Measurements from ENCODE around the gene IGF2R. TPM values are rescaled to one million over a fixed set of nuclear protein-coding genes. Genes with fewer than 3 reads are reported as not detected.
"Not testable (repeated sequence)": the region's sequence is repeated elsewhere in the genome, so short reads cannot be mapped to it uniquely, and the experiment has no call there.

IGF2R gene
- total RNA-seq, 1 donor from 2014 or later, result 161 TPM

DNA sequence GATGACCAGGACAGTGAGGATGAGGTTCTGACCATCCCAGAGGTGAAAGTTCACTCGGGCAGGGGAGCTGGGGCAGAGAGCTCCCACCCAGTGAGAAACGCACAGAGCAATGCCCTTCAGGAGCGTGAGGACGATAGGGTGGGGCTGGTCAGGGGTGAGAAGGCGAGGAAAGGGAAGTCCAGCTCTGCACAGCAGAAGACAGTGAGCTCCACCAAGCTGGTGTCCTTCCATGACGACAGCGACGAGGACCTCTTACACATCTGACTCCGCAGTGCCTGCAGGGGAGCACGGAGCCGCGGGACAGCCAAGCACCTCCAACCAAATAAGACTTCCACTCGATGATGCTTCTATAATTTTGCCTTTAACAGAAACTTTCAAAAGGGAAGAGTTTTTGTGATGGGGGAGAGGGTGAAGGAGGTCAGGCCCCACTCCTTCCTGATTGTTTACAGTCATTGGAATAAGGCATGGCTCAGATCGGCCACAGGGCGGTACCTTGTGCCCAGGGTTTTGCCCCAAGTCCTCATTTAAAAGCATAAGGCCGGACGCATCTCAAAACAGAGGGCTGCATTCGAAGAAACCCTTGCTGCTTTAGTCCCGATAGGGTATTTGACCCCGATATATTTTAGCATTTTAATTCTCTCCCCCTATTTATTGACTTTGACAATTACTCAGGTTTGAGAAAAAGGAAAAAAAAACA is 136.1 kb downstream of the IGF2R start:
- peaks cover 49 to 56% (median 53%) of the 10 kb centered on the region in 3 donors for H3K36me3 ChIP-seq (ENCODE audit: control insufficient read depth in 3 of 3, insufficient read depth in 3 of 3, low read length in 3 of 3)
- no peaks in the 10 kb centered on the region for H3K9me3 ChIP-seq (ENCODE audit: control insufficient read depth in 3 of 3, low read length in 3 of 3)
- H3K4me3 ChIP-seq (ENCODE audit: low read length in 3 of 3), result no peak overlapping the region

DNA sequence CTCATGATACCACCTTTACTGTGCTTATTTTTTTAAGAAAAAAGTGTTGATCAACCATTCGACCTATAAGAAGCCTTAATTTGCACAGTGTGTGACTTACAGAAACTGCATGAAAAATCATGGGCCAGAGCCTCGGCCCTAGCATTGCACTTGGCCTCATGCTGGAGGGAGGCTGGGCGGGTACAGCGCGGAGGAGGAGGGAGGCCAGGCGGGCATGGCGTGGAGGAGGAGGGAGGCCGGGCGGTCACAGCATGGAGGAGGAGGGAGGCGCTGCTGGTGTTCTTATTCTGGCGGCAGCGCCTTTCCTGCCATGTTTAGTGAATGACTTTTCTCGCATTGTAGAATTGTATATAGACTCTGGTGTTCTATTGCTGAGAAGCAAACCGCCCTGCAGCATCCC is 137.1 kb downstream of the IGF2R start:
- Histone ChIP-seq H3K4me3 (ENCODE audit: low read length in 3 of 3) (no peak overlapping the region), H3K36me3 (ENCODE audit: control insufficient read depth in 3 of 3, insufficient read depth in 3 of 3, low read length in 3 of 3) (peaks cover 49 to 60% (median 53%) of the 10 kb centered on the region in 3 donors), H3K4me1 (ENCODE audit: control insufficient read depth in 3 of 3, insufficient read depth in 3 of 3, low read length in 3 of 3) (peaks cover 0 to 2% (median 0%) of the 10 kb centered on the region in 3 donors), H3K9me3 (ENCODE audit: control insufficient read depth in 3 of 3, low read length in 3 of 3) (no peaks in the 10 kb centered on the region), H3K27ac (ENCODE audit: low read depth, low read length) (no peak overlapping the region), H3K27me3 (ENCODE audit: control insufficient read depth in 3 of 3, insufficient read depth in 3 of 3, low read length in 3 of 3) (no peaks in the 10 kb centered on the region), H3K9ac (ENCODE audit: low read depth in 1 of 3, low read length in 3 of 3) (no peak overlapping the region)

More for the DNA sequence above, 136.1 kb downstream of the IGF2R start:
- no peak overlapping the region for H3K9ac ChIP-seq (ENCODE audit: low read depth in 1 of 3, low read length in 3 of 3)
- H3K27me3 ChIP-seq (ENCODE audit: control insufficient read depth in 3 of 3, insufficient read depth in 3 of 3, low read length in 3 of 3), result no peaks in the 10 kb centered on the region
- H3K4me1 ChIP-seq (ENCODE audit: control insufficient read depth in 3 of 3, insufficient read depth in 3 of 3, low read length in 3 of 3), result peaks cover 0 to 4% (median 0%) of the 10 kb centered on the region in 3 donors
- no peak overlapping the region for H3K27ac ChIP-seq (ENCODE audit: low read depth, low read length)

DNA sequence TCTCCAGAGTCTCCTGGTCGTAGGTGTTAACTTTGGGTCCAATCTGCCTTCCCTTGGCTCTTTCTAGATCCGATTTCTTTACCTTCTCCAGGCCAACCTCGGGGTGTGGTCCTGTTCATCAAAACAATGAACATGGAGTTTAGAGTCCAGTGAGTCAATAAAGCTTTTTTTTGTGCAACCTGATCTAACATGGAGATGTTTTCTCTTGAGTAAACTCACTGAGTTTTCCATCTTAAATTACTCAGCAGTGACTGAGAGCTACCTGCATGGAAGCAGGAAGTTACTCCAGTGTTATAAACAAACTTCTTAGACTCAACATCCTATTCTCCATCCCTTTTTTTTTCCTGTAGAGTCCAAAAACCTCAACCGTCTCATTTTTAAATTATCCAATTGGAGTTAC is 137.8 kb downstream of the IGF2R start:
- Histone ChIP-seq H3K9me3 (ENCODE audit: control insufficient read depth in 3 of 3, low read length in 3 of 3) (no peaks in the 10 kb centered on the region), H3K36me3 (ENCODE audit: control insufficient read depth in 3 of 3, insufficient read depth in 3 of 3, low read length in 3 of 3) (peaks cover 42 to 55% (median 46%) of the 10 kb centered on the region in 3 donors), H3K9ac (ENCODE audit: low read depth in 1 of 3, low read length in 3 of 3) (no peak overlapping the region), H3K4me1 (ENCODE audit: control insufficient read depth in 3 of 3, insufficient read depth in 3 of 3, low read length in 3 of 3) (no peaks in the 10 kb centered on the region), H3K4me3 (ENCODE audit: low read length in 3 of 3) (no peak overlapping the region), H3K27ac (ENCODE audit: low read depth, low read length) (no peak overlapping the region), H3K27me3 (ENCODE audit: control insufficient read depth in 3 of 3, insufficient read depth in 3 of 3, low read length in 3 of 3) (no peaks in the 10 kb centered on the region)

DNA sequence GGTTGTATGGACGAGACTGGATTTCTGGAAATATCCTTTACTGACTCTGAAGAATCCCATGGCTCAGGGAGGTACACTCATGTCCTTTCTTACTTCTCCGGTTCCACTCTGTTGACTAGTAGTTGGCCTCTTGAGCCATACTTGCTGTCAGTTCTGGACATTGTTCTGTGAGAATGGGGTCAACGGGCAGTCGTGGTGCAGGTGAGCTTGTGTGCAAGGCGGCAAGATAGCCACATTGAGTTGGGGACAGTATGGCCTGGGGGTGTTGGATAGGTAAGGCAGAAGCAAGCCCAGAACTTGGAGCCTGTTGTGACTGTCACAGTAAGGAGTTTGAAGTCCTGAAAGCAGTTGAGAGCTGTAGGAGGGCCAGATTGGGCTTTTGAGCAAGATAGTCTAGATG is 139.2 kb downstream of the IGF2R start:
- Histone ChIP-seq H3K36me3 (ENCODE audit: control insufficient read depth in 3 of 3, insufficient read depth in 3 of 3, low read length in 3 of 3) (peaks cover 33 to 45% (median 33%) of the 10 kb centered on the region in 3 donors), H3K27ac (ENCODE audit: low read depth, low read length) (no peak overlapping the region), H3K4me1 (ENCODE audit: control insufficient read depth in 3 of 3, insufficient read depth in 3 of 3, low read length in 3 of 3) (no peaks in the 10 kb centered on the region), H3K9ac (ENCODE audit: low read depth in 1 of 3, low read length in 3 of 3) (no peak overlapping the region), H3K4me3 (ENCODE audit: low read length in 3 of 3) (no peak overlapping the region), H3K9me3 (ENCODE audit: control insufficient read depth in 3 of 3, low read length in 3 of 3) (no peaks in the 10 kb centered on the region), H3K27me3 (ENCODE audit: control insufficient read depth in 3 of 3, insufficient read depth in 3 of 3, low read length in 3 of 3) (no peaks in the 10 kb centered on the region)

DNA sequence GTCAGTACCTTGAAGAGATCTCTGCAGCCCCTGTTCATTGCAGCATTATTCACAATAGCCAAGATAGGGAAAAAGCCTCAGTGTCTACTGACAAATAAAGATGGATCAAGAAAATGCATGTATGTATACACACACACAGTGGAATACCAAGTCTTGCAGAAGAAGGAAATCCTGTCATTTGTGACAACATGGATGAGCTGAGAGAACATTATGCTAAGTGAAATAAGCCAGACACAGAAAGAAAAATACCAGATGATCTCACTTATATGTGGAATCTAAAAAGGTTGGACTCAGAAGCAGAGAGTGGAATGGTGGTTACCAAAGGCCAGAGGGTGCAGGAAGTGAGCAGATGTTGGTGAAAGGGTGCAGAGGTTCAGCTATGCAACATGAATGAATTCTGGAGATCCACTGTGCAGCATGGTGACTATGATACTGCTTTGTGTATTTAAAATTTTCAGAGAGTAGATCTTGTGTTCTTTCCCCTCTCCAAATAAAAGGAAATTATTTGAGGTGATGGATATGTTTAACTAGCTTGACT is 141.8 kb downstream of the IGF2R start:
- Histone ChIP-seq H3K36me3 (ENCODE audit: control insufficient read depth in 3 of 3, insufficient read depth in 3 of 3, low read length in 3 of 3) (peaks cover 9 to 23% (median 12%) of the 10 kb centered on the region in 3 donors), H3K27me3 (ENCODE audit: control insufficient read depth in 3 of 3, insufficient read depth in 3 of 3, low read length in 3 of 3) (no peaks in the 10 kb centered on the region), H3K27ac (ENCODE audit: low read depth, low read length) (no peak overlapping the region)

DNA sequence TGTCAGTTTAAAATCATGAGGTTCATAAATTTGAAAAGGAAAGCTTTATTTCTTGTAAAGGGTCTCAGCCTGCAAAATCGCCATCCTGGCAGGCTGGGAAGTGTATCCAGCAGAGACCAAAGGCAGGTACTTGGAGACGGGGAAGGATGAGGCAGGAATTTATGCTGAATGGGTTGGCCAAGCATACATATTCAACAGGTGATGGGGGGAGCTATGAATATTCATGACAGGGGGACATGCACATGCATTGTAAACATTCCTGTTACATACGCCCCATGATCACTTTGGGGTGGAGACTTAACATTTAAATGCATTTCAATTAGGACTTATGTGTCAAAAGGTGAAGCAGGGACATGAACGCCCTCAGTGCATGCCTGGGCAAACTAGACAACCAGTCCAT is 142.9 kb downstream of the IGF2R start:
- H3K4me3 ChIP-seq (ENCODE audit: low read length in 3 of 3), result no peak overlapping the region
- no peaks in the 10 kb centered on the region for H3K27me3 ChIP-seq (ENCODE audit: control insufficient read depth in 3 of 3, insufficient read depth in 3 of 3, low read length in 3 of 3)
- no peaks in the 10 kb centered on the region for H3K4me1 ChIP-seq (ENCODE audit: control insufficient read depth in 3 of 3, insufficient read depth in 3 of 3, low read length in 3 of 3)
- no peak overlapping the region for H3K27ac ChIP-seq (ENCODE audit: low read depth, low read length)
- H3K9ac ChIP-seq (ENCODE audit: low read depth in 1 of 3, low read length in 3 of 3), result no peak overlapping the region
- no peaks in the 10 kb centered on the region for H3K9me3 ChIP-seq (ENCODE audit: control insufficient read depth in 3 of 3, low read length in 3 of 3)
- H3K36me3 ChIP-seq (ENCODE audit: control insufficient read depth in 3 of 3, insufficient read depth in 3 of 3, low read length in 3 of 3), result peaks cover 4 to 16% (median 6%) of the 10 kb centered on the region in 3 donors

More for the DNA sequence above, 141.8 kb downstream of the IGF2R start:
- Histone ChIP-seq H3K9ac (ENCODE audit: low read depth in 1 of 3, low read length in 3 of 3) (no peak overlapping the region), H3K4me1 (ENCODE audit: control insufficient read depth in 3 of 3, insufficient read depth in 3 of 3, low read length in 3 of 3) (no peaks in the 10 kb centered on the region), H3K4me3 (ENCODE audit: low read length in 3 of 3) (no peak overlapping the region), H3K9me3 (ENCODE audit: control insufficient read depth in 3 of 3, low read length in 3 of 3) (no peaks in the 10 kb centered on the region)

DNA sequence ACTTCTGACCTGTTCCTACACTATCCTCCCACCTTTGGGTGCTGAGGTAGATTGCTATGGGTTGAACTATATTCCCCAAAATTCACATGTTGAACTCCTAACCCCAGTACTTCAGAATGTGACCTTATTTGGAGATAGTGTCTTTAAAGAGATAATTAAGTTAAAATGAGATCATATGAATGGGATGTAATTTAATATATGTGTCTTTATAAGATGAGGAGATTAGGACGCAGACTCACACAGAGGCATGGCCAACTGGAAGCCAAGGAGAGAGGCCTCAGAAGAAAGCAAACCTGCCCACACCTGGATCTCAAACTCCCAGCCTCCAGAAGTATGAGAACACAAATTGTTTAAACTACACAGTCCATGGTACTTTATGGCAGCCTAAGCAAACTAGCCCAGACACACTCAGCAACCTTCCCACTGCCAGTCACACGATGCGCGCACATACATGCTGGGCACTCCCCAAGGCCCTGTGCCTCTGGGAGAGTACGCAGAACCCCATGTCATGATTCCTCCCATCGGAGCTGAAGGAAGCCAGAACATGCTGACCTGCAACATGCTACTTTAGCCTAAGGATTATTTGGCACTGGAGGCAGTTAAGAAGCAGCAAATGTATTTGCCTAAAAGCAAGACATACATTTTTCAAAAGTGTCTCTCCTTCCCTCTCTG is 143.9 kb downstream of the IGF2R start:
- no peaks in the 10 kb centered on the region for H3K9me3 ChIP-seq (ENCODE audit: control insufficient read depth in 3 of 3, low read length in 3 of 3)
- no peaks in the 10 kb centered on the region for H3K27me3 ChIP-seq (ENCODE audit: control insufficient read depth in 3 of 3, insufficient read depth in 3 of 3, low read length in 3 of 3)
- no peak overlapping the region for H3K27ac ChIP-seq (ENCODE audit: low read depth, low read length)
- no peak overlapping the region for H3K4me3 ChIP-seq (ENCODE audit: low read length in 3 of 3)
- peaks cover under 1 to 13% (median 7%) of the 10 kb centered on the region in 3 donors for H3K36me3 ChIP-seq (ENCODE audit: control insufficient read depth in 3 of 3, insufficient read depth in 3 of 3, low read length in 3 of 3)
- no peaks in the 10 kb centered on the region for H3K4me1 ChIP-seq (ENCODE audit: control insufficient read depth in 3 of 3, insufficient read depth in 3 of 3, low read length in 3 of 3)
- H3K9ac ChIP-seq (ENCODE audit: low read depth in 1 of 3, low read length in 3 of 3), result no peak overlapping the region

DNA sequence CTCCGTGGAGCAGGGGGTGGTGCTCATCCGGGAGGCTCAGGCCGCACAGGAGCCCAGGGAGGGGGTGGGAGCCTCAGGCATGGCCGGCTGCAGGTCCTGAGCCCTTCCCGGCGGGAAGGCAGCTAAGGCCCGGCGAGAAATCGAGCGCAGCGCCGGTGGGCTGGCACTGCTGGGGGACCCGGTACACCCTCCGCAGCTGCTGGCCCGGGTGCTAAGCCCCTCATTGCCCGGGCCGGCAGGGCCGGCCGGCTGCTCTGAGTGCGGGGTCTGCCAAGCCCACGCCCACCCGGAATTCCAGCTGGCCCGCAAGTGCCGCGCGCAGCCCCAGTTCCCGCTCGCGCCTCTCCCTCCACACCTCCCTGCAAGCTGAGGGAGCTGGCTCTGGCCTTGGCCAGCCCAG is 145.7 kb downstream of the IGF2R start:
- H3K4me1 ChIP-seq (ENCODE audit: control insufficient read depth in 3 of 3, insufficient read depth in 3 of 3, low read length in 3 of 3); H3K36me3 ChIP-seq (ENCODE audit: control insufficient read depth in 3 of 3, insufficient read depth in 3 of 3, low read length in 3 of 3); H3K27me3 ChIP-seq (ENCODE audit: control insufficient read depth in 3 of 3, insufficient read depth in 3 of 3, low read length in 3 of 3); H3K4me3 ChIP-seq (ENCODE audit: low read length in 3 of 3); H3K9me3 ChIP-seq (ENCODE audit: control insufficient read depth in 3 of 3, low read length in 3 of 3); H3K9ac ChIP-seq (ENCODE audit: low read depth in 1 of 3, low read length in 3 of 3); H3K27ac ChIP-seq (ENCODE audit: low read depth, low read length): not testable (repeated sequence)

DNA sequence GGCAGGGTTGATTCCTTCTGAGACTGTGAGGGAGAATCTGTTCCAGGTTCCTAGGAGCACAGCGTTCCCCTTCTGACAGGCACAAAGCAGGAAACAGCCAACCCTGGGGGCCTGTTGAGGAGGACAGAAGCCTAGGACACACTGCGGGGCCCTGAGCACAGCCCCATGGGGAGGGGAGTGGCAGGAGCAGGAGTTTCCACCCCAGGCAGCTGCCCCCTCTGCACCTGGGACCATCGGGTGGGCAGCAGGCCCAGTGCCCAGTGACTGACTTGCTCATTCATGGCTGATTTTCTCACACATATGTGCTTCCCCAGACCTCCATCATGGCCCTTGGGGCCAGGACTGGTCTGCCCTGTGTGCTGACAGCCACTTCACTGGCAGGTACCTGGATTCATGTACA is 146.5 kb downstream of the IGF2R start:
- no peak overlapping the region for H3K9ac ChIP-seq (ENCODE audit: low read depth in 1 of 3, low read length in 3 of 3)
- no peak overlapping the region for H3K27ac ChIP-seq (ENCODE audit: low read depth, low read length)
- H3K9me3 ChIP-seq (ENCODE audit: control insufficient read depth in 3 of 3, low read length in 3 of 3), result no peaks in the 10 kb centered on the region
- no peaks in the 10 kb centered on the region for H3K27me3 ChIP-seq (ENCODE audit: control insufficient read depth in 3 of 3, insufficient read depth in 3 of 3, low read length in 3 of 3)
- H3K36me3 ChIP-seq (ENCODE audit: control insufficient read depth in 3 of 3, insufficient read depth in 3 of 3, low read length in 3 of 3), result peaks cover 0 to 7% (median 3%) of the 10 kb centered on the region in 3 donors
- no peak overlapping the region for H3K4me3 ChIP-seq (ENCODE audit: low read length in 3 of 3)
- H3K4me1 ChIP-seq (ENCODE audit: control insufficient read depth in 3 of 3, insufficient read depth in 3 of 3, low read length in 3 of 3), result no peaks in the 10 kb centered on the region

DNA sequence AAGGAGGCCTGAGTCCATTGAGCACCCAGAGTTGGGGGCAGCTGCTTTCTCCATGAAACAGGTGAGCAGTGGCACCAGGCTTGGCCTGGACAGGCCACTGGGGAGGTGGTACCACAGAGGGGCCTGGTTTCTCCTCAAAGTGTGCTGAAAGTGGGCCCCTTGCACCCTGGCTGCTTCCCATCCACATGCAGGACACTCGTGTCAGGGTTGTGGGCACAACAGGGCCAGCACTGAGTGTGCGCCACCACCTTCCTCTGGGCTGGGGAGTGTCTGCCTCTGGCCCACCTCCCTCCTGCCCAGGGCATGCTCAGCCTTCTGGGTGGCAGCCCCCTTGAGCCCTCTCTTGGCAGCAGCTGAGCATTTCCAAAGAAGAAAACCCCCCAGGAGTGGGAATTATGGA is 147.5 kb downstream of the IGF2R start:
- H3K4me1 ChIP-seq (ENCODE audit: control insufficient read depth in 3 of 3, insufficient read depth in 3 of 3, low read length in 3 of 3), result no peaks in the 10 kb centered on the region
- no peak overlapping the region for H3K27ac ChIP-seq (ENCODE audit: low read depth, low read length)
- H3K36me3 ChIP-seq (ENCODE audit: control insufficient read depth in 3 of 3, insufficient read depth in 3 of 3, low read length in 3 of 3), result peaks cover 0 to 7% (median 3%) of the 10 kb centered on the region in 3 donors
- no peaks in the 10 kb centered on the region for H3K9me3 ChIP-seq (ENCODE audit: control insufficient read depth in 3 of 3, low read length in 3 of 3)
- H3K9ac ChIP-seq (ENCODE audit: low read depth in 1 of 3, low read length in 3 of 3), result no peak overlapping the region
- no peak overlapping the region for H3K4me3 ChIP-seq (ENCODE audit: low read length in 3 of 3)
- H3K27me3 ChIP-seq (ENCODE audit: control insufficient read depth in 3 of 3, insufficient read depth in 3 of 3, low read length in 3 of 3), result no peaks in the 10 kb centered on the region
